GM10266 (cell line): ENCODE results near the gene ADGRL4.

ENCODE experiments used
- DNase-seq: peaks from one replicate; pipeline ENCODE4 v3.0.0; 2012; ENCODE audit errors: extremely low spot score
- TF ChIP-seq, protein P1 (sequence below): IDR thresholded peaks from 2 replicates; pipeline ENCODE4 v1.5.1; 2012; ENCODE audit warnings: mild to moderate bottlenecking, low read depth; ENCODE audit not compliant: control insufficient read depth, insufficient read depth; ENCODE audit errors: missing control alignments

ADGRL4 gene

DNA sequence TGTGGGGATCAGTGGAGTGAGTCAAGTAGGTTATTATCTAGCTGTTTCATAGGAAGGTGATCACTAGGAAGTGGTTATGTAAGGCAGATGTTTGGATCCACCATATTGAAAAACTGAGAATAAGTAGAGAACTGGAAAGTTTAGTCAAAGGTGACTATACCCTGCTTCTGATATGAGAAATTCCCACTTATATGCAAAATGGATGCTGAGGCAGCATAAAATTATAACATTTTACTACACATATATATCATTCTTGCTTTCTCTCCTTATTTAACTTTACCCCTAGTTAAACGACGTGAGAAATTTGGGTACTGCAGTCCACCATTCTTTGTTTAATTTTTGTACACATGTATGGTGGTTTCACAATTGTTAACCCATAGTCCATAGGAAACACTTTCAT, 142.4 kb downstream of the ADGRL4 start:
- TF ChIP-seq, protein P1, sequence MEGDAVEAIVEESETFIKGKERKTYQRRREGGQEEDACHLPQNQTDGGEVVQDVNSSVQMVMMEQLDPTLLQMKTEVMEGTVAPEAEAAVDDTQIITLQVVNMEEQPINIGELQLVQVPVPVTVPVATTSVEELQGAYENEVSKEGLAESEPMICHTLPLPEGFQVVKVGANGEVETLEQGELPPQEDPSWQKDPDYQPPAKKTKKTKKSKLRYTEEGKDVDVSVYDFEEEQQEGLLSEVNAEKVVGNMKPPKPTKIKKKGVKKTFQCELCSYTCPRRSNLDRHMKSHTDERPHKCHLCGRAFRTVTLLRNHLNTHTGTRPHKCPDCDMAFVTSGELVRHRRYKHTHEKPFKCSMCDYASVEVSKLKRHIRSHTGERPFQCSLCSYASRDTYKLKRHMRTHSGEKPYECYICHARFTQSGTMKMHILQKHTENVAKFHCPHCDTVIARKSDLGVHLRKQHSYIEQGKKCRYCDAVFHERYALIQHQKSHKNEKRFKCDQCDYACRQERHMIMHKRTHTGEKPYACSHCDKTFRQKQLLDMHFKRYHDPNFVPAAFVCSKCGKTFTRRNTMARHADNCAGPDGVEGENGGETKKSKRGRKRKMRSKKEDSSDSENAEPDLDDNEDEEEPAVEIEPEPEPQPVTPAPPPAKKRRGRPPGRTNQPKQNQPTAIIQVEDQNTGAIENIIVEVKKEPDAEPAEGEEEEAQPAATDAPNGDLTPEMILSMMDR = no peak
- DNase-seq = no peak

DNA sequence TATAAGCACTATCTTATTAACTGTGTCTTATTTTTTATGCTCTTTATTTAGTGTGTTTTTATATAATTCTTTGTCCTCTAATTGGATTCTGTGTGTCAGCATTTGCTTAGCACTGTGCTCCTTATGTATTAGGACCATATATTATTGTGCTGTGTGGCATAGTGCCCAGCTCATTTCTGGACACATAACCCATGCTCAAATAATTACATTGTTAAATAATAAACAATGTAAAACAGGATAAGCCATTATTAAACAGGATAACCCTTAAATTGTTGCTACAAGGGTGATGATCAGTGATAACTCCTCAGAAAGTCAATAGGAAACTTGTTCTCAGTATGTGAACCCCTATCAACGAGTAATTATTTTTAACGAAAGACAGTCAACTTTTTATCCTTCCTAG, 150.4 kb downstream of the ADGRL4 start:
- DNase-seq = no peak
- TF ChIP-seq, protein P1 = no peak

DNA sequence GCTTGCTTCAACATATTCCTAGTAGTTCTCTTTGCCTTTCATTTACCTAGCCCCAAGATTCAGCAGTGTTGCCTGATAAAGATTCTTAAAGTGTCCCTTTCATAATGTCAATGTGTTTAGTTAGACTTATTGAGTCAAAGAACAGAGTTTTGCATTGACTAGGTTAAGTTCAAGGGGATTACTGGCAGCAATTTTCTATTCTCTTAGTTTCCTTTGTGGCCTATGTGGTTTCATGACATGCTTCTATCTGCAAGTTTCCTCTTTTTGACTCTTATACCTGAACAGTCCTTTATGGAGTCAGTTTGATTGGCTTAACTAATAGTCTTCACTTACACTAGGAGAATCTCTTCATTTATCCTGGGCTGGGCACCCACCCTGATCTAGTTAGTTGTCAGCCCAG, 151.3 kb downstream of the ADGRL4 start:
- TF ChIP-seq, protein P1 = no peak
- peak; percentile 21 for DNase-seq

DNA sequence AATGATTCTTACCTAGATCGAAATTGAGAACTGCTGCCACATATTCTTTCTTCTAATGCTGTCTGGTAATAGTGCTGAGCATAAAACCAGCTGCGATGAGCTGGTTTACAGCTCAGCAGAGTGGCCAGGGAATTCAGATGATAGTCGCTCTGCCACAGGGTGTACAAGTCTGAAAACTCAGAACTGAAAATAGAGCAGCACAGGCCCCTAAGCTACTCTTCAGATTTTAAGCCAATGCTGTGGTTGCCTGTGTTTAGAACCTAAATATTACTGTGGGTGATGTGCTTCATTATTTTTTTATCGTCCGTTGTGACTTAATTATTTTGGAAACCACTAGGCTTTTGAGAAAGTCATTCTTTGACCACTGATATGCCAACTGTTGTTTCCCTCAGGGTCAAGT, 152.0 kb downstream of the ADGRL4 start:
- TF ChIP-seq, protein P1 = no peak
- no peak for DNase-seq

DNA sequence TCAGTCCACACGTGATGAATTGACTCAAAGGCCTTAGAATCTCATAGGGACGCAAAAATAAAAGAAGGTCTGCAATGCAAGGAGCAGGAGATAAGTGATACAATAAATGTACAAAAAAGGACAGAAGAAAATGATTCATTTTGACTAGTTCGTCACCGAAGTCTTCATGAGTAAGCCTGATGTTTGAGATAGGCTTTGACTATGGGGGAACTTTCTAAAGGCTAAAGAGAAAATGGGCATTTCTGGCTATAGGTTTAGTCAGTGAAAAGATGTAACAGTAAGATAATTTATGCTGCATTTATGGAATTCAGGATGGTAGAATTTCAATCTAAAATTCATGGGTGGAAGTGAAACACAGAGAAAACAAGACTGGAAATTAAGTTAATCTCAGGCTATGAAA, 163.0 kb downstream of the ADGRL4 start:
- DNase-seq = no peak
- TF ChIP-seq, protein P1 = no peak

DNA sequence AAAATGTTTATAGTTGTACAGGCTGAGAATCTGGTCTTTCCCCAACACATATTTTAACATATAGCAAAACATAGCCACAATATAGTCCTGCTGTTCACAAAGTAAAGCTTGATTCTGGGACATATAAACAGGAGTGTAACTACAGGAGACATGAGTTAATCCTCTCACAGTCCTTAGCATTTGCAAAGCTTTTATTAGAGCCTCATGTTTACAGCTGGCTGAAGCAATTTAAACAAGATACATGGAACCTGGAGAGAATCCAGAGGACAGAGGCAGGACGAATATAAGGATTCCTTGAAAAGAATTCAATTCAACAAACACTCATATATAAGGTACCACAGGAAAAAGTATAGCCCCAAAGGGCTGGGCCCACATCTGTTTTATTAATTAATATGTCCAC, 163.4 kb downstream of the ADGRL4 start:
- TF ChIP-seq, protein P1 = no peak
- DNase-seq = no peak

DNA sequence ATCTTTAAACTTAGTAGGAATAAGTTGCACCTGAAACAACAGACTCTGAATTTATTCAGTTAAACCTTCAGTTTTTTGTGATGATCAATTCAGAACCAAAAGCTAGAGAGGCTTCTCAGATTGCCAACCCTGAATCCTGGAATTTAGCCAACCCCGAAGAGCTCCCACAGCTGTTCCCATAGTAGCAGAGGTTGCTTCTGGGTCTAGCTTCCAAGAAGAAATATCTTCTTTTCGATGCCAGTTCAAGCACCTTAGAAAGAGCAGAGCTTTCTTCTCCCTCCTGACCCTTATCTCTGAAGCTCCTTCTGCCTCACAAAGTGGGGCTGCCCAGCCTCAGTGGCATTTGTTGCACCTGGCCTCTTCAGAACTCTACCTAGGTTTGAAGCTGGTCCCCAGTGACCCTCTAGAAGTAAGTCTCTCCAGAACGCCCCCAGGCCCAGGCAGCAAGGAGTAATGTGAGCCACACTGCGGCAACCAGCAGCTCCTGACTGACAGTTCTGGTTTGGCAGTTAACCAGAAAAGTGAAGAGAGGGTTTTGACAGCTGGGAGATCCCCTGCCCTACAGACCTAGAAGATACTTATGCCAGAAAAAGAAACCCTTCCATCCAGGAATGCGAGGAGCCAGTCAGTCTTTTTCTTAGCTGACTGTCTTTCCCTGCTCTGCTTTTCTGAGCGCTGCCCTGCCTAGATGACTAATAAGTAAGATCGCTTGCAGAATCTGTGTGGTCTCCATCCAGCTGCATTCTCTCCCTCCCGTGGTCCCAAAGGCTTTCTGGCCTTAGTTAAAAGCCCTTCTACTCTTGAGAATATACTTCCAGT, 165.9 kb downstream of the ADGRL4 start:
- DNase-seq = no peak
- TF ChIP-seq, protein P1 = no peak
